HCT116 (cell line): ENCODE measurements around the gene OR52E2. TPM values are rescaled to one million over a fixed set of nuclear protein-coding genes. Genes with fewer than 3 reads are reported as not detected.

Experiments used
- ATAC-seq: fragments of 200-7000 bp; cut with Tn5 transposase; 2 replicates; pipeline ENCODE4 v1.9.1; 2020; ENCODE audit warnings: mild to moderate bottlenecking, moderate library complexity
- BruUV-seq: library from RNA; stranded (reverse); fragments of 400-500 nt; replicated peaks from 2 replicates; lab custom pipeline; 2021; lab: Mats Ljungman, UMichigan
- CTCF ChIA-PET: fragments of 300-600 bp; sonication (Branson Sonifier 250); formaldehyde crosslinking; loops from one replicate; lab custom pipeline; 2021; ENCODE audit warnings: antibody characterized with exemption; lab: Charles Lee
- POLR2A ChIA-PET: fragments of 300-600, 350-600 bp; sonication (Branson Sonifier 250); formaldehyde crosslinking; loops from one replicate; lab custom pipeline; 2021; ENCODE audit warnings: antibody characterized with exemption; lab: Charles Lee
- RAD21 ChIA-PET, 2 experiments: fragments of 300-600 bp; sonication (Branson Sonifier 250); formaldehyde crosslinking; loops; one replicate each; lab custom pipeline; 2023; ENCODE audit warnings: low total read pairs in 2 of 2; ENCODE audit not compliant: uncharacterized antibody in 2 of 2, unreplicated experiment in 2 of 2, low non-redundant PET in 1 of 2; lab: Charles Lee
- DNase-seq: peaks from one replicate; pipeline ENCODE4 v3.0.0-alpha.2; 2010; ENCODE audit warnings: low read depth, low spot score
- H2AFZ ChIP-seq: fragments of 200-600 bp; shearing (Covaris generic), sonication (generic); 2 replicates; pipeline ENCODE4 v1.6.1; 2017; ENCODE audit warnings: low read depth, mixed run types, mixed read lengths, antibody characterized with exemption, low read length; ENCODE audit not compliant: poor library complexity, severe bottlenecking
- H3K27ac ChIP-seq: 2 replicates; pipeline ENCODE4 v1.5.1; 2012; ENCODE audit warnings: low read depth, low read length
- H3K27me3 ChIP-seq: fragments of 200-600 bp; sonication (generic); 2 replicates; pipeline ENCODE4 v1.6.1; 2016; ENCODE audit warnings: mixed run types, low read length, mixed read lengths; ENCODE audit not compliant: insufficient read depth
- H3K36me3 ChIP-seq, 2 experiments: fragments of 200-500 bp in 1 of 2; fragments of 200-600 bp in 1 of 2; sonication (Bioruptor generic) in 1 of 2; sonication (generic) in 1 of 2; 2 replicates each; pipeline versions ENCODE4 v1.5.1 to v1.6.1; 2014 to 2016; ENCODE audit warnings: low read length in 2 of 2, inconsistent platforms in 1 of 2, mixed read lengths in 1 of 2, mixed run types in 1 of 2; ENCODE audit not compliant: insufficient read depth in 2 of 2, control insufficient read depth in 1 of 2
- H3K4me1 ChIP-seq, 2 experiments: fragments of 200-600 bp in 1 of 2; sonication (generic) in 1 of 2; 2 replicates each; pipeline versions ENCODE4 v1.5.1 to v1.6.1; 2012 to 2017; ENCODE audit warnings: low read length in 2 of 2, inconsistent platforms in 1 of 2, mild to moderate bottlenecking in 1 of 2, mixed read lengths in 1 of 2, mixed run types in 1 of 2, moderate library complexity in 1 of 2; ENCODE audit not compliant: insufficient read depth in 2 of 2, control insufficient read depth in 1 of 2
- H3K4me2 ChIP-seq: fragments of 200-600 bp; sonication (generic); 2 replicates; pipeline ENCODE4 v1.6.1; 2017; ENCODE audit warnings: mixed run types, low read length, mixed read lengths
- H3K4me3 ChIP-seq, 2 experiments: fragments of 200-600 bp in 1 of 2; sonication (generic) in 1 of 2; replicated peaks in 1 of 2; 2 replicates each; pipeline ENCODE4 v1.5.1; 2011 to 2016; ENCODE audit warnings: low read length in 2 of 2, control low read depth in 1 of 2, low read depth in 1 of 2, mild to moderate bottlenecking in 1 of 2, mixed read lengths in 1 of 2, mixed run types in 1 of 2
- H3K79me2 ChIP-seq: fragments of 200-600 bp; sonication (generic); 2 replicates; pipeline ENCODE4 v1.6.1; 2017; ENCODE audit warnings: mild to moderate bottlenecking, mixed run types, low read length, moderate library complexity, mixed read lengths; ENCODE audit not compliant: insufficient read depth
- H3K9ac ChIP-seq: fragments of 200-600 bp; sonication (generic); 2 replicates; pipeline ENCODE4 v1.6.1; 2016; ENCODE audit warnings: low read length, mixed read lengths
- H3K9me2 ChIP-seq: fragments of 200-600 bp; sonication (generic), shearing (Covaris generic); 2 replicates; pipeline ENCODE4 v1.6.1; 2017; ENCODE audit warnings: mixed run types, mild to moderate bottlenecking, moderate library complexity; ENCODE audit not compliant: insufficient read depth
- H3K9me3 ChIP-seq, 2 experiments: fragments of 200-500 bp in 1 of 2; fragments of 200-600 bp in 1 of 2; sonication (Bioruptor generic) in 1 of 2; sonication (generic) in 1 of 2; 2 replicates each; pipeline ENCODE4 v1.6.1; 2014 to 2017; ENCODE audit warnings: low read length in 2 of 2, mixed read lengths in 2 of 2, inconsistent platforms in 1 of 2, low read depth in 1 of 2, mild to moderate bottlenecking in 1 of 2, mixed run types in 1 of 2, moderate library complexity in 1 of 2; ENCODE audit not compliant: control insufficient read depth in 1 of 2, insufficient read depth in 1 of 2
- H4K20me1 ChIP-seq: fragments of 200-600 bp; sonication (generic), shearing (Covaris generic); 2 replicates; pipeline ENCODE4 v1.6.1; 2017; ENCODE audit warnings: mixed run types, mild to moderate bottlenecking, moderate library complexity; ENCODE audit not compliant: insufficient read depth
- CBX3 ChIP-seq: IDR thresholded peaks from 2 replicates; pipeline ENCODE4 v1.6.1; 2012; ENCODE audit warnings: low read depth
- CEBPB ChIP-seq: IDR thresholded peaks from 2 replicates; pipeline ENCODE4 v1.6.1; 2012; ENCODE audit warnings: low read depth
- EGR1 ChIP-seq: IDR thresholded peaks from 2 replicates; pipeline ENCODE4 v1.6.1; 2012; ENCODE audit warnings: low read depth
- ELF1 ChIP-seq: IDR thresholded peaks from 2 replicates; pipeline ENCODE4 v1.6.1; 2012; ENCODE audit warnings: low read depth, borderline replicate concordance
- EZH2 ChIP-seq: fragments of 200-600 bp; sonication (generic); IDR thresholded peaks from 2 replicates; pipeline ENCODE4 v1.6.1; 2017; ENCODE audit warnings: antibody characterized with exemption, mixed run types
- EZH2phosphoT487 ChIP-seq: fragments of 200-600 bp; IDR thresholded peaks from 2 replicates; pipeline ENCODE4 v1.6.1; 2018; ENCODE audit warnings: antibody characterized with exemption, borderline replicate concordance
- FOSL1 ChIP-seq: IDR thresholded peaks from 2 replicates; pipeline ENCODE4 v1.6.1; 2012; ENCODE audit warnings: low read depth
- JUND ChIP-seq: IDR thresholded peaks from 2 replicates; pipeline ENCODE4 v1.6.1; 2012
- POLR2A ChIP-seq: IDR thresholded peaks from 2 replicates; pipeline ENCODE4 v1.7.0; 2011; ENCODE audit warnings: borderline replicate concordance; ENCODE audit not compliant: insufficient read depth, insufficient read length; ENCODE audit errors: extremely low read depth
- POLR2AphosphoS5 ChIP-seq: IDR thresholded peaks from 2 replicates; pipeline ENCODE4 v1.6.1; 2011; ENCODE audit warnings: mild to moderate bottlenecking, low read depth, low read length, moderate library complexity
- RAD21 ChIP-seq: IDR thresholded peaks from 2 replicates; pipeline ENCODE4 v1.6.1; 2012; ENCODE audit warnings: low read depth, mild to moderate bottlenecking
- SIN3A ChIP-seq: IDR thresholded peaks from 2 replicates; pipeline ENCODE4 v1.6.1; 2012; ENCODE audit warnings: low read depth
- SP1 ChIP-seq: IDR thresholded peaks from 2 replicates; pipeline ENCODE4 v1.6.1; 2012; ENCODE audit warnings: low read depth
- TCF7L2 ChIP-seq: IDR thresholded peaks from 2 replicates; pipeline ENCODE4 v1.7.0; 2011; ENCODE audit warnings: borderline replicate concordance, inconsistent platforms; ENCODE audit not compliant: insufficient read depth, insufficient read length; ENCODE audit errors: extremely low read depth
- YY1 ChIP-seq: IDR thresholded peaks from 2 replicates; pipeline ENCODE4 v1.6.1; 2011; ENCODE audit warnings: low read length, low read depth, moderate library complexity, mild to moderate bottlenecking; ENCODE audit not compliant: insufficient replicate concordance; ENCODE audit errors: extremely low read depth
- ZNF274 ChIP-seq: fragments of 200-500 bp; sonication (Bioruptor generic); IDR thresholded peaks from 2 replicates; pipeline ENCODE4 v1.6.1; 2014; ENCODE audit warnings: mild to moderate bottlenecking, low read depth, low read length, inconsistent platforms
- intact Hi-C: fragments of 100-400 bp; cut with micrococcal nuclease; formaldehyde crosslinking; loops from 2 replicates; pipeline ENCODE4 v1.10.0; 2022
- total RNA-seq: library from RNA; stranded (reverse); gene quantifications from one replicate; pipeline ENCODE4 v1.2.1, GENCODE V29; 2021; ENCODE audit not compliant: unreplicated experiment
- TF ChIP-seq, protein P1 (sequence below): IDR thresholded peaks from 2 replicates; pipeline ENCODE4 v1.6.1; 2012
- TF ChIP-seq, protein P2 (sequence below): IDR thresholded peaks from 2 replicates; pipeline ENCODE4 v1.6.1; 2012; ENCODE audit warnings: low read depth
- TF ChIP-seq, protein P3 (sequence below), 3 experiments: fragments of 200-600 bp in 1 of 3; sonication (generic) in 1 of 3; IDR thresholded peaks in 2 of 3; conservative IDR thresholded peaks in 1 of 3; 2 replicates each; pipeline ENCODE4 v1.5.1; 2012 to 2017; ENCODE audit warnings: low read depth in 2 of 3, low read length in 2 of 3, antibody characterized with exemption in 1 of 3, borderline replicate concordance in 1 of 3, control low read depth in 1 of 3, mild to moderate bottlenecking in 1 of 3, mixed read lengths in 1 of 3, mixed run types in 1 of 3, moderate library complexity in 1 of 3; ENCODE audit not compliant: insufficient read depth in 1 of 3
- TF ChIP-seq, protein P4 (sequence below): IDR thresholded peaks from 2 replicates; pipeline ENCODE4 v1.6.1; 2011; ENCODE audit warnings: mild to moderate bottlenecking, low read length, moderate library complexity; ENCODE audit not compliant: insufficient replicate concordance; ENCODE audit errors: extremely low read depth

The OR52E2 gene
- total RNA-seq, 1 experiment from 2014 or later: not detected

DNA sequence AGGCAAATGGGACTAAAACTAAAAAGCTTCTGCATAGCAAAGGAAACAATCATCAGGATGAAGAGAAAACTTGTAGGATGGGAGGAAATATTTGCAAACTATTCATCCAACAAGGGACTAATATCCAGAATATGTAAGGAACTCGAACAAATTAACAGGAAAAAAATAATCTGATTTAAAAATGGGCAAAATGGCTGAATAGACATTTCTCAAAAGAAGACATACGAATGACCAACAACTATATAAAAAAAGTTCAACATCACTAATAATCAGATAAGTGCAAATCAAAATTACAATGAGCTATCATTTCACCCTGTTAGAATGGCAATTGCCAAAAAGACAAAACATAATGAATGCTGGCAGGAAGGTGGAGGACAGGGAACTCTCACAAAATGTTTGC is 22.0 kb upstream of the OR52E2 start:
- Histone ChIP-seq H3K9me2 (no peaks in the 10 kb centered on the region), H3K27me3 (peaks cover 60% of the 10 kb centered on the region), H3K4me2 (no peak overlapping the region), H3K4me1 (no peaks in the 10 kb centered on the region), H4K20me1 (no peaks in the 10 kb centered on the region), H3K4me3 (no peak overlapping the region), H3K27ac (no peak overlapping the region), H3K9ac (no peak overlapping the region), H3K36me3 (no peaks in the 10 kb centered on the region), H2AFZ (no peak overlapping the region), H3K9me3 (no peaks in the 10 kb centered on the region), H3K79me2 (no peaks in the 10 kb centered on the region)
- ChIA-PET RAD21 (no interaction called here), POLR2A (no interaction called here), CTCF (no interaction called here)
- no peak for TF ChIP-seq EZH2
- TF ChIP-seq POLR2A: no peak
- no peak for TF ChIP-seq SP1
- TF ChIP-seq, protein P1, sequence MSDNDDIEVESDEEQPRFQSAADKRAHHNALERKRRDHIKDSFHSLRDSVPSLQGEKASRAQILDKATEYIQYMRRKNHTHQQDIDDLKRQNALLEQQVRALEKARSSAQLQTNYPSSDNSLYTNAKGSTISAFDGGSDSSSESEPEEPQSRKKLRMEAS: no peak
- no peak for TF ChIP-seq JUND
- no peak for TF ChIP-seq CBX3
- TF ChIP-seq, protein P2, sequence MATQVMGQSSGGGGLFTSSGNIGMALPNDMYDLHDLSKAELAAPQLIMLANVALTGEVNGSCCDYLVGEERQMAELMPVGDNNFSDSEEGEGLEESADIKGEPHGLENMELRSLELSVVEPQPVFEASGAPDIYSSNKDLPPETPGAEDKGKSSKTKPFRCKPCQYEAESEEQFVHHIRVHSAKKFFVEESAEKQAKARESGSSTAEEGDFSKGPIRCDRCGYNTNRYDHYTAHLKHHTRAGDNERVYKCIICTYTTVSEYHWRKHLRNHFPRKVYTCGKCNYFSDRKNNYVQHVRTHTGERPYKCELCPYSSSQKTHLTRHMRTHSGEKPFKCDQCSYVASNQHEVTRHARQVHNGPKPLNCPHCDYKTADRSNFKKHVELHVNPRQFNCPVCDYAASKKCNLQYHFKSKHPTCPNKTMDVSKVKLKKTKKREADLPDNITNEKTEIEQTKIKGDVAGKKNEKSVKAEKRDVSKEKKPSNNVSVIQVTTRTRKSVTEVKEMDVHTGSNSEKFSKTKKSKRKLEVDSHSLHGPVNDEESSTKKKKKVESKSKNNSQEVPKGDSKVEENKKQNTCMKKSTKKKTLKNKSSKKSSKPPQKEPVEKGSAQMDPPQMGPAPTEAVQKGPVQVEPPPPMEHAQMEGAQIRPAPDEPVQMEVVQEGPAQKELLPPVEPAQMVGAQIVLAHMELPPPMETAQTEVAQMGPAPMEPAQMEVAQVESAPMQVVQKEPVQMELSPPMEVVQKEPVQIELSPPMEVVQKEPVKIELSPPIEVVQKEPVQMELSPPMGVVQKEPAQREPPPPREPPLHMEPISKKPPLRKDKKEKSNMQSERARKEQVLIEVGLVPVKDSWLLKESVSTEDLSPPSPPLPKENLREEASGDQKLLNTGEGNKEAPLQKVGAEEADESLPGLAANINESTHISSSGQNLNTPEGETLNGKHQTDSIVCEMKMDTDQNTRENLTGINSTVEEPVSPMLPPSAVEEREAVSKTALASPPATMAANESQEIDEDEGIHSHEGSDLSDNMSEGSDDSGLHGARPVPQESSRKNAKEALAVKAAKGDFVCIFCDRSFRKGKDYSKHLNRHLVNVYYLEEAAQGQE: no peak
- TF ChIP-seq POLR2AphosphoS5: no peak
- TF ChIP-seq YY1: no peak
- TF ChIP-seq EZH2phosphoT487: no peak
- TF ChIP-seq SIN3A: no peak
- TF ChIP-seq CEBPB: no peak
- TF ChIP-seq RAD21: no peak
- TF ChIP-seq TCF7L2: no peak
- no peak for TF ChIP-seq ZNF274
- no peak for TF ChIP-seq EGR1
- TF ChIP-seq, protein P3, sequence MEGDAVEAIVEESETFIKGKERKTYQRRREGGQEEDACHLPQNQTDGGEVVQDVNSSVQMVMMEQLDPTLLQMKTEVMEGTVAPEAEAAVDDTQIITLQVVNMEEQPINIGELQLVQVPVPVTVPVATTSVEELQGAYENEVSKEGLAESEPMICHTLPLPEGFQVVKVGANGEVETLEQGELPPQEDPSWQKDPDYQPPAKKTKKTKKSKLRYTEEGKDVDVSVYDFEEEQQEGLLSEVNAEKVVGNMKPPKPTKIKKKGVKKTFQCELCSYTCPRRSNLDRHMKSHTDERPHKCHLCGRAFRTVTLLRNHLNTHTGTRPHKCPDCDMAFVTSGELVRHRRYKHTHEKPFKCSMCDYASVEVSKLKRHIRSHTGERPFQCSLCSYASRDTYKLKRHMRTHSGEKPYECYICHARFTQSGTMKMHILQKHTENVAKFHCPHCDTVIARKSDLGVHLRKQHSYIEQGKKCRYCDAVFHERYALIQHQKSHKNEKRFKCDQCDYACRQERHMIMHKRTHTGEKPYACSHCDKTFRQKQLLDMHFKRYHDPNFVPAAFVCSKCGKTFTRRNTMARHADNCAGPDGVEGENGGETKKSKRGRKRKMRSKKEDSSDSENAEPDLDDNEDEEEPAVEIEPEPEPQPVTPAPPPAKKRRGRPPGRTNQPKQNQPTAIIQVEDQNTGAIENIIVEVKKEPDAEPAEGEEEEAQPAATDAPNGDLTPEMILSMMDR (IDR thresholded peaks at IDR 0.05 in 2 of 3, conservative IDR thresholded peaks at IDR 0.05 in 1 of 3; ENCODE audit: borderline replicate concordance in 1 of 3, insufficient read depth in 1 of 3, low read depth in 2 of 3, low read length in 2 of 3): no peak
- TF ChIP-seq FOSL1: no peak
- TF ChIP-seq ELF1: no peak
- TF ChIP-seq, protein P4, sequence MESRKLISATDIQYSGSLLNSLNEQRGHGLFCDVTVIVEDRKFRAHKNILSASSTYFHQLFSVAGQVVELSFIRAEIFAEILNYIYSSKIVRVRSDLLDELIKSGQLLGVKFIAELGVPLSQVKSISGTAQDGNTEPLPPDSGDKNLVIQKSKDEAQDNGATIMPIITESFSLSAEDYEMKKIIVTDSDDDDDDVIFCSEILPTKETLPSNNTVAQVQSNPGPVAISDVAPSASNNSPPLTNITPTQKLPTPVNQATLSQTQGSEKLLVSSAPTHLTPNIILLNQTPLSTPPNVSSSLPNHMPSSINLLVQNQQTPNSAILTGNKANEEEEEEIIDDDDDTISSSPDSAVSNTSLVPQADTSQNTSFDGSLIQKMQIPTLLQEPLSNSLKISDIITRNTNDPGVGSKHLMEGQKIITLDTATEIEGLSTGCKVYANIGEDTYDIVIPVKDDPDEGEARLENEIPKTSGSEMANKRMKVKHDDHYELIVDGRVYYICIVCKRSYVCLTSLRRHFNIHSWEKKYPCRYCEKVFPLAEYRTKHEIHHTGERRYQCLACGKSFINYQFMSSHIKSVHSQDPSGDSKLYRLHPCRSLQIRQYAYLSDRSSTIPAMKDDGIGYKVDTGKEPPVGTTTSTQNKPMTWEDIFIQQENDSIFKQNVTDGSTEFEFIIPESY: no peak
- no peak for DNase-seq
- no peak for ATAC-seq
- intact Hi-C loops: no loop called here
- BruUV-seq: no TSS peak
